Fibroblast of lung (primary cell): ENCODE measurements around the gene BMERB1. TPM values are rescaled to one million over a fixed set of nuclear protein-coding genes. Genes with fewer than 3 reads are reported as not detected.

Experiments
- DNase-seq, 2 donors: peaks; one replicate each; pipeline versions ENCODE4 v3.0.0 to v3.0.0-alpha.2; 2010; ENCODE audit warnings: low read depth in 2 of 2
- H2AFZ ChIP-seq: 2 replicates; pipeline ENCODE4 v1.5.1; 2012; ENCODE audit warnings: low read length, control low read depth, inconsistent platforms
- H3K27ac ChIP-seq: 2 replicates; pipeline ENCODE4 v1.5.1; 2011; ENCODE audit warnings: low read length, control low read depth; ENCODE audit not compliant: insufficient read depth
- H3K27me3 ChIP-seq: 2 replicates; pipeline ENCODE4 v1.5.1; 2011; ENCODE audit warnings: mild to moderate bottlenecking, low read length; ENCODE audit not compliant: control insufficient read depth, insufficient read depth
- H3K36me3 ChIP-seq: 2 replicates; pipeline ENCODE4 v1.5.1; 2011; ENCODE audit warnings: low read length; ENCODE audit not compliant: control insufficient read depth, insufficient read depth
- H3K4me1 ChIP-seq: 2 replicates; pipeline ENCODE4 v1.5.1; 2011; ENCODE audit warnings: low read length; ENCODE audit not compliant: control insufficient read depth, insufficient read depth; ENCODE audit errors: extremely low read depth
- H3K4me2 ChIP-seq: 2 replicates; pipeline ENCODE4 v1.5.1; 2011; ENCODE audit warnings: low read length, control low read depth; ENCODE audit not compliant: insufficient read depth; ENCODE audit errors: extremely low read depth
- H3K4me3 ChIP-seq, 4 experiments: fragments of 200-600 bp in 1 of 4; sonication (generic) in 1 of 4; replicated peaks in 1 of 4; 2 replicates each; pipeline ENCODE4 v1.5.1; 2011 to 2016; ENCODE audit warnings: low read length in 4 of 4, low read depth in 3 of 4, mild to moderate bottlenecking in 3 of 4, control low read depth in 2 of 4, inconsistent platforms in 1 of 4, mixed read lengths in 1 of 4; ENCODE audit not compliant: insufficient read depth in 1 of 4; ENCODE audit errors: control extremely low read depth in 1 of 4
- H3K79me2 ChIP-seq: 2 replicates; pipeline ENCODE4 v1.5.1; 2012; ENCODE audit warnings: mild to moderate bottlenecking, low read length, inconsistent platforms; ENCODE audit not compliant: control insufficient read depth, insufficient read depth
- H3K9ac ChIP-seq: 2 replicates; pipeline ENCODE4 v1.5.1; 2011; ENCODE audit warnings: mild to moderate bottlenecking, low read length, control low read depth; ENCODE audit not compliant: insufficient read depth
- H3K9me3 ChIP-seq: 2 replicates; pipeline ENCODE4 v1.5.1; 2012; ENCODE audit warnings: low read depth, low read length; ENCODE audit not compliant: control insufficient read depth, insufficient read depth
- H4K20me1 ChIP-seq: 2 replicates; pipeline ENCODE4 v1.5.1; 2011; ENCODE audit warnings: low read length; ENCODE audit not compliant: control insufficient read depth, insufficient read depth; ENCODE audit errors: extremely low read depth
- CTCF ChIP-seq, 2 donors: IDR thresholded peaks in 1 of 2; conservative IDR thresholded peaks in 1 of 2; 1 replicate in 1 of 2; 2 replicates in 1 of 2; pipeline ENCODE4 v1.5.1; 2011 to 2012; ENCODE audit warnings: low read length in 2 of 2, control low read depth in 1 of 2, inconsistent platforms in 1 of 2, low read depth in 1 of 2, mild to moderate bottlenecking in 1 of 2
- EZH2 ChIP-seq: IDR thresholded peaks from 2 replicates; pipeline ENCODE4 v1.5.1; 2012; ENCODE audit warnings: low read length, control low read depth, mild to moderate bottlenecking; ENCODE audit errors: missing control alignments
- polyA plus RNA-seq, 2 donors: library from polyadenylated mRNA; depleted of rRNA in 1 of 2; stranded (reverse) in 1 of 2; unstranded in 1 of 2; fragments of >200 nt; gene quantifications; 2 replicates each; pipeline ENCODE4 v1.2.1, GENCODE V29; 2011 to 2012; ENCODE audit warnings: missing spikeins in 1 of 2
- total RNA-seq: library from RNA; depleted of rRNA; stranded (reverse); fragments of >200 nt; gene quantifications from 2 replicates; pipeline ENCODE4 v1.2.1, GENCODE V29; 2014

The BMERB1 gene
- total and polyA plus RNA-seq, 2 donors (not counting 1 experiment from before 2014, with no cell fraction given) = 39.1 to 46.0 TPM

GRCh38 chr16:15444264-15444663 is 9.9 kb downstream of the BMERB1 start:
- no peaks in the 10 kb centered on the region for H3K27me3 ChIP-seq
- no peak overlapping the region for H3K4me2 ChIP-seq
- H3K27ac ChIP-seq = no peak overlapping the region
- no peak for DNase-seq
- H3K9ac ChIP-seq = no peak overlapping the region
- no peak overlapping the region for H3K4me3 ChIP-seq
- H3K79me2 ChIP-seq = peaks cover 9% of the 10 kb centered on the region
- H3K36me3 ChIP-seq = no peaks in the 10 kb centered on the region
- no peak overlapping the region for H2AFZ ChIP-seq
- no peaks in the 10 kb centered on the region for H3K9me3 ChIP-seq
- TF ChIP-seq CTCF (conservative IDR thresholded peaks at IDR 0.05 in 1 of 2, IDR thresholded peaks at IDR 0.05 in 1 of 2; ENCODE audit: low read depth in 1 of 2, low read length in 2 of 2) (no peak), EZH2 (no peak)
- peaks cover 12% of the 10 kb centered on the region for H3K4me1 ChIP-seq
- H4K20me1 ChIP-seq = no peaks in the 10 kb centered on the region

DNA sequence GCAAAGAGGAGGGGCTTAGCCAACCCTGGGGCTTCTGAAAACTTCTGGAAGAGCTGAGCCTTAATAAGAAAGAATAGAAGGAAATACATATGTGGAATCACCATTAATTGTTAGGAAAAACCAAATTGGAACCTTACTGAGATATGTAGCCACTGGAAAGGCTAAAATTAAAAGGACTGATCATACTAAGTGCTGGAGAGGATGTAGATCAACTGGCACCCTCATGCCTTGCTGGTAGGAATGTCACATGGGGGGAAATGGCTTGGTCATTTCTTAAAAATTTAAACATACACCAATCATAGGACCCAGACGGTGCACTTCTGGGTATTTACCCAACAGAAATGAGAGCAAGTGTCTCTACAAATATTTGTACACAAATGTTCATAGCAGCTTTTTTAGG is 11.1 kb downstream of the BMERB1 start:
- Histone ChIP-seq H3K9ac (no peak overlapping the region), H3K79me2 (peaks cover 9% of the 10 kb centered on the region), H3K4me3 (no peak overlapping the region), H4K20me1 (no peaks in the 10 kb centered on the region), H2AFZ (no peak overlapping the region), H3K4me1 (peaks cover 8% of the 10 kb centered on the region), H3K27ac (no peak overlapping the region), H3K27me3 (no peaks in the 10 kb centered on the region), H3K36me3 (no peaks in the 10 kb centered on the region), H3K9me3 (no peaks in the 10 kb centered on the region), H3K4me2 (no peak overlapping the region)
- no peak for TF ChIP-seq EZH2
- no peak for TF ChIP-seq CTCF (conservative IDR thresholded peaks at IDR 0.05 in 1 of 2, IDR thresholded peaks at IDR 0.05 in 1 of 2; ENCODE audit: low read depth in 1 of 2, low read length in 2 of 2)
- DNase-seq = no peak

DNA sequence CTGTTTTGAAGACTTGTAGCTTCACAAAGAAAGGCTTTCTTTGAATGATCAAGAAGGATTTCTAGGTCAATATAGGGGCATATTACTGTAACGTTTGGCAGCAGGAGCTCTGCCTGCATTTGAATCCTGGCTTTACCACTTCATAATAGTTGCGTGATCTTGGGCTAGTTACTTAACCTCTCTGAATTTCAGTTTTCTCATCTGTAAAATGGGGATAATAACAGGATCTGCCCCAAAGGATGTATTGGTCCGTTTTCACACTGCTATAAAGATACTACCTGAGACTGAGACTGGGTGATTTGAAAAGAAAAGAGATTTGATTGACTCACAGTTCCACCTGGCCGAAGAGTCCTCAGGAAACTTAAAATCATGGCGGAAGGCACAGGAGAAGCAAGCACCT is 12.5 kb downstream of the BMERB1 start:
- Histone ChIP-seq H3K9ac (no peak overlapping the region), H4K20me1 (no peaks in the 10 kb centered on the region), H3K9me3 (no peaks in the 10 kb centered on the region), H3K79me2 (peaks cover 6% of the 10 kb centered on the region), H2AFZ (no peak overlapping the region), H3K27ac (no peak overlapping the region), H3K27me3 (no peaks in the 10 kb centered on the region), H3K4me1 (no peaks in the 10 kb centered on the region), H3K4me3 (no peak overlapping the region), H3K4me2 (no peak overlapping the region), H3K36me3 (no peaks in the 10 kb centered on the region)
- TF ChIP-seq CTCF (conservative IDR thresholded peaks at IDR 0.05 in 1 of 2, IDR thresholded peaks at IDR 0.05 in 1 of 2; ENCODE audit: low read depth in 1 of 2, low read length in 2 of 2) = no peak
- no peak for TF ChIP-seq EZH2
- no peak for DNase-seq
